DOHH2 (cell line): Measurements from ENCODE around the gene OVCA2.

ENCODE experiments used
- H3F3A ChIP-seq: fragments of 200-600 bp; sonication (generic), shearing (Covaris generic); 2 replicates; pipeline ENCODE4 v1.6.0; 2016; ENCODE audit warnings: antibody characterized with exemption, mild to moderate bottlenecking; ENCODE audit not compliant: control insufficient read depth, insufficient read depth
- H3K27ac ChIP-seq: fragments of 200-600 bp; sonication (generic); 2 replicates; pipeline ENCODE4 v1.5.1; 2014; ENCODE audit warnings: low read depth, mild to moderate bottlenecking, low read length, moderate library complexity
- H3K27me3 ChIP-seq: fragments of 200-600 bp; sonication (generic); 2 replicates; pipeline ENCODE4 v1.6.1; 2014; ENCODE audit warnings: mild to moderate bottlenecking, low read length, mixed read lengths; ENCODE audit not compliant: control insufficient read depth
- H3K36me3 ChIP-seq: fragments of 200-600 bp; sonication (generic); 2 replicates; pipeline ENCODE4 v1.6.1; 2014; ENCODE audit warnings: mild to moderate bottlenecking, low read length, moderate library complexity, mixed read lengths; ENCODE audit not compliant: control insufficient read depth
- H3K4me1 ChIP-seq: fragments of 200-600 bp; sonication (generic); 2 replicates; pipeline ENCODE4 v1.6.1; 2014; ENCODE audit warnings: mild to moderate bottlenecking, low read length, mixed read lengths; ENCODE audit not compliant: control insufficient read depth
- H3K4me2 ChIP-seq: fragments of 200-600 bp; sonication (generic); 2 replicates; pipeline ENCODE4 v1.6.0; 2014; ENCODE audit warnings: mild to moderate bottlenecking, low read length, moderate library complexity
- H3K4me3 ChIP-seq: fragments of 200-600 bp; sonication (generic); 2 replicates; pipeline ENCODE4 v1.5.1; 2014; ENCODE audit warnings: mild to moderate bottlenecking, low read length, mixed read lengths
- H3K79me2 ChIP-seq: fragments of 200-600 bp; sonication (generic); 2 replicates; pipeline ENCODE4 v1.6.1; 2014; ENCODE audit warnings: mild to moderate bottlenecking, low read length, mixed read lengths; ENCODE audit not compliant: control insufficient read depth
- H3K9me2 ChIP-seq: fragments of 200-600 bp; sonication (generic); replicated peaks from 2 replicates; pipeline ENCODE4 v1.6.1; 2014; ENCODE audit warnings: mild to moderate bottlenecking, low read length, mixed read lengths; ENCODE audit not compliant: control insufficient read depth
- H3K9me3 ChIP-seq: fragments of 200-600 bp; sonication (generic); 2 replicates; pipeline ENCODE4 v1.6.1; 2014; ENCODE audit warnings: antibody characterized with exemption, low read length, mixed read lengths; ENCODE audit not compliant: control insufficient read depth, insufficient read depth
- H4K20me1 ChIP-seq: fragments of 200-600 bp; sonication (generic); 2 replicates; pipeline ENCODE4 v1.6.0; 2014; ENCODE audit warnings: low read depth, mild to moderate bottlenecking, antibody characterized with exemption, low read length, moderate library complexity; ENCODE audit not compliant: control insufficient read depth, insufficient read depth
- CTCF ChIP-seq: fragments of 200-600 bp; sonication (generic); IDR thresholded peaks from one replicate; pipeline ENCODE4 v1.5.1; 2014; ENCODE audit warnings: antibody characterized with exemption, mild to moderate bottlenecking, low read depth, low read length; ENCODE audit not compliant: poor library complexity, severe bottlenecking
- EZH2phosphoT487 ChIP-seq: fragments of 200-600 bp; sonication (generic); IDR thresholded peaks from 2 replicates; pipeline ENCODE4 v1.6.1; 2017; ENCODE audit warnings: borderline replicate concordance, mild to moderate bottlenecking, antibody characterized with exemption, low read length, moderate library complexity, mixed read lengths

Gene OVCA2

GRCh38 chr17:2077040-2077439, 35.2 kb downstream of the OVCA2 start:
- Histone ChIP-seq H3K79me2 (no peaks in the 10 kb centered on the region), H3K9me2 (no peaks in the 10 kb centered on the region), H3K36me3 (peaks cover 12% of the 10 kb centered on the region), H3K4me1 (no peaks in the 10 kb centered on the region), H4K20me1 (no peaks in the 10 kb centered on the region), H3K4me3 (no peak overlapping the region), H3K27ac (no peak overlapping the region), H3K27me3 (no peaks in the 10 kb centered on the region), H3K9me3 (no peaks in the 10 kb centered on the region), H3K4me2 (no peak overlapping the region), H3F3A (peaks cover 4% of the 10 kb centered on the region; the same call in 1 of the 2 replicates)
- TF ChIP-seq EZH2phosphoT487: no peak
- TF ChIP-seq CTCF: no peak

- H3K4me1 ChIP-seq: peaks cover 6% of the 10 kb centered on the region
- H4K20me1 ChIP-seq: no peaks in the 10 kb centered on the region
- H3K27ac ChIP-seq: no peak overlapping the region
- no peaks in the 10 kb centered on the region for H3K79me2 ChIP-seq
- TF ChIP-seq EZH2phosphoT487 (no peak), CTCF (no peak)
- H3K9me2 ChIP-seq: no peaks in the 10 kb centered on the region
- H3K27me3 ChIP-seq: no peaks in the 10 kb centered on the region
- H3K4me2 ChIP-seq: no peak overlapping the region
- peaks cover 12% of the 10 kb centered on the region for H3K36me3 ChIP-seq
- H3K4me3 ChIP-seq: no peak overlapping the region
- H3F3A ChIP-seq: no peaks in the 10 kb centered on the region
- no peaks in the 10 kb centered on the region for H3K9me3 ChIP-seq
These were observed 39.7 kb downstream of the OVCA2 start for GRCh38 chr17:2081564-2081963.

- Histone ChIP-seq H3K27ac (no peak overlapping the region), H4K20me1 (no peaks in the 10 kb centered on the region), H3F3A (no peaks in the 10 kb centered on the region), H3K4me1 (peaks cover 12% of the 10 kb centered on the region), H3K36me3 (peaks cover 12% of the 10 kb centered on the region), H3K27me3 (no peaks in the 10 kb centered on the region), H3K9me2 (no peaks in the 10 kb centered on the region), H3K4me3 (no peak overlapping the region), H3K79me2 (no peaks in the 10 kb centered on the region), H3K4me2 (no peak overlapping the region), H3K9me3 (no peaks in the 10 kb centered on the region)
- no peak for TF ChIP-seq CTCF
- TF ChIP-seq EZH2phosphoT487: no peak
These were observed 40.4 kb downstream of the OVCA2 start for GRCh38 chr17:2082003-2082781.
